ENCODE data around the gene RARS1. TPM values are rescaled to one million over a fixed set of nuclear protein-coding genes. Genes with fewer than 3 reads are reported as not detected.

Gene RARS1
- total and polyA plus RNA-seq, 2 of the 8 experiments (the other 6 are each of a cell fraction or from before 2014, with no cell fraction given): 30.2 to 108 TPM

DNA sequence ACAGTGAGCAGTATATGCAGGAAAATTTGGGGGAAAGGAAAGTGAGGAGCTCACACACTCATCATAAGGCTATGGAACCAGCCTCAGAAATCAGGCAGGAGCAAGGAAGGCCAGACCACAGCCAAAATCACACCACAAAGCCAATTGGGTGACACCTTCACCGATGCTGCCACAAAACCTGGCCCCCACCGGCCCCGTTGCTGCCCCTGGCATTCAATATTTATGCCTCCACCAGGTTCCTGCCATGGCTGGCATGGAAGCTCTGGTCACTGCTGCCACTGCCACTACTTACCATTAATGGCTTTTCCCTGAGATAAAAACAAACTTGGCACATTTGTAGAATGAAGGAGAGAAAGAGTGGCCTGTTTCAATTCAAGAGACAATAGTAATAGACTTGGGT lies 28.7 kb upstream of the RARS1 start:
- no peak overlapping the region for H2BK20ac ChIP-seq (ENCODE audit: low read length)
- H3K79me2 ChIP-seq (ENCODE audit: control insufficient read depth in 1 of 2, insufficient read depth in 2 of 2, low read length in 2 of 2): no peaks in the 10 kb centered on the region
- H2AFZ ChIP-seq (ENCODE audit: low read length): no peak overlapping the region
- H3K23ac ChIP-seq (ENCODE audit: insufficient read length): no peak overlapping the region
- no peaks in the 10 kb centered on the region; a peak in 1 of 7 replicates for H3K4me1 ChIP-seq (replicated peaks in 1 of 4; ENCODE audit: control insufficient read depth in 3 of 4, insufficient read depth in 4 of 4, low read length in 3 of 4)
- no peak overlapping the region for H3K14ac ChIP-seq (ENCODE audit: insufficient read length)
- no peak overlapping the region for H3K27ac ChIP-seq (ENCODE audit: low read depth, low read length)
- POLR2A ChIA-PET (ENCODE audit: partially characterized antibody): no interaction called here
- no peaks in the 10 kb centered on the region for H4K20me1 ChIP-seq (replicated peaks in 1 of 2; ENCODE audit: control insufficient read depth in 1 of 2, insufficient read depth in 2 of 2, low read length in 2 of 2)
- H4K91ac ChIP-seq (replicated peaks; ENCODE audit: insufficient read length, low read length): no peak overlapping the region
- no peak overlapping the region for H2AK5ac ChIP-seq (ENCODE audit: low read depth, low read length)
- no peak overlapping the region for H3K56ac ChIP-seq (replicated peaks; ENCODE audit: insufficient read length, low read depth, low read length)
- H2BK12ac ChIP-seq (ENCODE audit: low read depth, low read length): no peak overlapping the region
- H3K4ac ChIP-seq (replicated peaks; ENCODE audit: insufficient read length, low read depth, low read length): no peak overlapping the region
- DNase-seq (ENCODE audit: low read depth in 1 of 2, low spot score in 2 of 2) (no peak), FAIRE-seq (no peak)
- no peak overlapping the region for H3K18ac ChIP-seq (ENCODE audit: extremely low read depth, low read length)
- no peaks in the 10 kb centered on the region for H3K9me3 ChIP-seq (ENCODE audit: insufficient read depth in 2 of 2, low read depth in 1 of 2, low read length in 1 of 2)
- H4K5ac ChIP-seq (ENCODE audit: insufficient read length, low read depth, low read length): no peak overlapping the region
- no peak for TF ChIP-seq RFX5 (IDR thresholded peaks at IDR 0.05; ENCODE audit: borderline replicate concordance, low read depth, low read length)
- TF ChIP-seq YY1 (IDR thresholded peaks at IDR 0.05; ENCODE audit: low read depth, low read length): no peak
- TF ChIP-seq POU5F1 (IDR thresholded peaks at IDR 0.05; ENCODE audit: low read depth, low read length): no peak
- TF ChIP-seq, protein P1, sequence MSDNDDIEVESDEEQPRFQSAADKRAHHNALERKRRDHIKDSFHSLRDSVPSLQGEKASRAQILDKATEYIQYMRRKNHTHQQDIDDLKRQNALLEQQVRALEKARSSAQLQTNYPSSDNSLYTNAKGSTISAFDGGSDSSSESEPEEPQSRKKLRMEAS (IDR thresholded peaks at IDR 0.05): no peak
- no peak for TF ChIP-seq TAF1 (IDR thresholded peaks at IDR 0.05; ENCODE audit: low read depth, low read length)
- no peak for TF ChIP-seq EP300 (IDR thresholded peaks at IDR 0.05; ENCODE audit: borderline replicate concordance in 1 of 2, low read depth in 2 of 2, low read length in 2 of 2)
- no peak for TF ChIP-seq TBP (IDR thresholded peaks at IDR 0.05; ENCODE audit: low read depth, low read length)
- TF ChIP-seq SRF (IDR thresholded peaks at IDR 0.05; ENCODE audit: low read depth, low read length): no peak
- no peak for TF ChIP-seq BRCA1 (IDR thresholded peaks at IDR 0.05; ENCODE audit: low read depth, low read length)
- TF ChIP-seq TEAD4 (IDR thresholded peaks at IDR 0.05; ENCODE audit: low read depth, low read length): no peak
- TF ChIP-seq TCF12 (IDR thresholded peaks at IDR 0.05; ENCODE audit: low read depth, low read length): no peak
- peaks cover 2 to 49% (median 31%) of the 10 kb centered on the region in 4 experiments; a peak in 7 of 8 replicates for H3K36me3 ChIP-seq (ENCODE audit: control insufficient read depth in 2 of 4, insufficient read depth in 4 of 4, low read length in 3 of 4)
- no peaks in the 10 kb centered on the region for H3K23me2 ChIP-seq (ENCODE audit: low read depth, low read length)
- H2BK120ac ChIP-seq (replicated peaks; ENCODE audit: low read depth, low read length): no peak overlapping the region
- no peak overlapping the region; the same call in 1 of the 2 replicates for H2BK5ac ChIP-seq (ENCODE audit: low read depth, low read length)
- no peak overlapping the region for H3K4me3 ChIP-seq (ENCODE audit: extremely low read depth in 1 of 4, insufficient read depth in 2 of 4, low read depth in 3 of 4, low read length in 4 of 4)
- WGBS, 2 experiments (ENCODE audit: extremely low coverage in 1 of 2, insufficient coverage in 1 of 2, insufficient read length in 1 of 2, insufficient replicate concordance in 2 of 2, low coverage in 1 of 2, low lambda C conversion rate in 2 of 2, missing lambda C conversion rate in 1 of 2): 90% methylated on average over 3 of the region's 3 CpGs; no CpG with 5 or more reads in 1 of the 2 experiments
- no peak overlapping the region for H3K4me2 ChIP-seq (ENCODE audit: insufficient read depth in 1 of 2, low read depth in 2 of 2, low read length in 2 of 2)
- H3K9ac ChIP-seq (replicated peaks in 1 of 4; ENCODE audit: extremely low read depth in 1 of 4, low read depth in 3 of 4, low read length in 3 of 4): no peak overlapping the region
- CTCF ChIA-PET (ENCODE audit: partially characterized antibody): interaction anchor here (1.0 to 1.2 kb wide), 4 partner anchors 14 to 188 kb away, joined by 3 to 4 read pairs (median 3); partner anchors contain the start of gene RARS1
- peak overlapping the region; percentile 63; the same call in 1 of the 2 replicates for H4K8ac ChIP-seq (ENCODE audit: extremely low read depth, insufficient read depth, low read length)
- no peak overlapping the region for H2BK15ac ChIP-seq (ENCODE audit: low read length)
- no peaks in the 10 kb centered on the region for H3K79me1 ChIP-seq (ENCODE audit: low read depth, low read length)
- no peaks in the 10 kb centered on the region for H3K27me3 ChIP-seq (replicated peaks in 1 of 4; ENCODE audit: control insufficient read depth in 3 of 4, extremely low read depth in 1 of 4, insufficient read depth in 3 of 4, low read length in 3 of 4)
